Stomach (tissue), 8 donors: Measurements from ENCODE around the gene ARHGAP22. TPM values are rescaled to one million over a fixed set of nuclear protein-coding genes. Genes with fewer than 3 reads are reported as not detected.

Experiments used
- polyA plus RNA-seq, 3 donors: library from polyadenylated mRNA; stranded (reverse); fragments of 200-250 nt; gene quantifications; one replicate each; pipeline ENCODE4 v1.2.3, GENCODE V29; 2013
- small RNA-seq, 4 donors: library from RNA; depleted of rRNA; stranded (forward); fragments of <200 nt; gene quantifications; one replicate each; pipeline ENCODE3, GENCODE V24; 2016
- total RNA-seq, 5 donors: library from RNA; depleted of rRNA; stranded (reverse); fragments of >200 nt; gene quantifications; one replicate each; pipeline versions ENCODE4 v1.1.0 to v1.2.3, GENCODE V29; 2014 to 2016
- donor health status: healthy with polysubstance abuse.
- donor health status: Bipolar disorder and iron deficiency.
- donor health status: healthy.

Gene ARHGAP22
- total and polyA plus RNA-seq, 8 donors: 1.3 to 28.6 (median 2.2) TPM; not detected in 1

Small RNAs within 50 kb of the gene (small RNA-seq; reads per million reads assigned to genes)
- 0 reads per million in 4 donors for gene AC016397.1

Other genes with a start within 250 kb of the ARHGAP22 start
- gene WDFY4, start 79.8 kb upstream of the ARHGAP22 start, total RNA-seq: 1 to 10 TPM; 1.2 to 8.0 (median 7.0) TPM
- gene WDFY4, start 79.8 kb upstream of the ARHGAP22 start, polyA plus RNA-seq: 1 to 10 TPM in 2 of 3 donors, under 1 TPM in 1; 0.15 to 1.4 (median 1.1) TPM